GM12878 (cell line): ENCODE measurements around the gene MBOAT2. TPM values are rescaled to one million over a fixed set of nuclear protein-coding genes. Genes with fewer than 3 reads are reported as not detected.

Experiments used
- ATAC-seq: fragments of 200-7000 bp; cut with Tn5 transposase; 3 replicates; pipeline ENCODE4 v1.9.1; 2020; ENCODE audit warnings: mild to moderate bottlenecking, moderate library complexity
- BruUV-seq: library from RNA; stranded (reverse); fragments of 400-500 nt; replicated peaks from 2 replicates; lab custom pipeline; 2021; lab: Mats Ljungman, UMichigan
- CTCF ChIA-PET: fragments of 300-600 bp; sonication (Branson Sonifier 250); formaldehyde crosslinking; extraction: SDS; loops from one replicate; lab custom pipeline; 2021; ENCODE audit warnings: inconsistent platforms; lab: Yijun Ruan, JAX
- POLR2A ChIA-PET: fragments of 350-600 bp; formaldehyde crosslinking; extraction: SDS; loops from one replicate; lab custom pipeline; 2021; ENCODE audit warnings: inconsistent platforms; lab: Charles Lee
- RAD21 ChIA-PET: fragments of 300-600 bp; sonication (Branson Sonifier 250); formaldehyde crosslinking; loops from one replicate; lab custom pipeline; 2023; ENCODE audit warnings: antibody characterized with exemption; ENCODE audit not compliant: unreplicated experiment; lab: Charles Lee
- SMC1A ChIA-PET: fragments of 300-600 bp; sonication (Branson Sonifier 250); formaldehyde crosslinking; loops from one replicate; lab custom pipeline; 2023; ENCODE audit not compliant: unreplicated experiment, uncharacterized antibody; lab: Charles Lee
- DNase-seq: peaks from one replicate; pipeline ENCODE4 v3.0.0-alpha.2; 2011; ENCODE audit warnings: low read depth, low spot score
- FAIRE-seq: peaks from 3 replicates; lab custom pipeline; 2011; peaks lifted over from hg19 to GRCh38; lab: Jason Lieb, UNC
- H2AFZ ChIP-seq: 2 replicates; pipeline ENCODE4 v1.6.0; 2011; ENCODE audit warnings: low read depth, low read length, control low read depth; ENCODE audit not compliant: control insufficient read depth
- H3K27ac ChIP-seq: 2 replicates; pipeline ENCODE4 v1.5.1; 2011; ENCODE audit warnings: control low read depth; ENCODE audit not compliant: control insufficient read depth, insufficient read depth
- H3K27me3 ChIP-seq, 2 experiments: replicated peaks in 1 of 2; 2 replicates each; pipeline versions ENCODE4 v1.6.0 to v1.6.1; 2011; ENCODE audit warnings: low read length in 1 of 2; ENCODE audit not compliant: control insufficient read depth in 2 of 2, insufficient read depth in 2 of 2
- H3K36me3 ChIP-seq, 2 experiments: 2 replicates each; pipeline ENCODE4 v1.5.1; 2011; ENCODE audit warnings: low read length in 1 of 2; ENCODE audit not compliant: control insufficient read depth in 2 of 2, insufficient read depth in 2 of 2
- H3K4me1 ChIP-seq: 2 replicates; pipeline ENCODE4 v1.6.1; 2011; ENCODE audit warnings: mild to moderate bottlenecking, low read length, moderate library complexity, mixed read lengths; ENCODE audit not compliant: control insufficient read depth, insufficient read depth
- H3K4me2 ChIP-seq: 2 replicates; pipeline ENCODE4 v1.6.0; 2011; ENCODE audit warnings: control low read depth; ENCODE audit not compliant: control insufficient read depth, insufficient read depth
- H3K4me3 ChIP-seq: fragments of 200-600 bp; sonication (generic); 2 replicates; pipeline ENCODE4 v1.5.1; 2016
- H3K79me2 ChIP-seq: 2 replicates; pipeline ENCODE4 v1.6.0; 2011; ENCODE audit warnings: low read length; ENCODE audit not compliant: control insufficient read depth, insufficient read depth
- H3K9ac ChIP-seq: 2 replicates; pipeline ENCODE4 v1.8.0; 2011; ENCODE audit warnings: low read length, control low read depth, mixed read lengths; ENCODE audit not compliant: control insufficient read depth, insufficient read depth
- H3K9me3 ChIP-seq: replicated peaks from 3 replicates; pipeline ENCODE4 v1.5.1; 2011; ENCODE audit warnings: mild to moderate bottlenecking, low read length; ENCODE audit not compliant: control insufficient read depth, insufficient read depth
- H4K20me1 ChIP-seq: 2 replicates; pipeline ENCODE4 v1.6.0; 2011; ENCODE audit not compliant: control insufficient read depth, insufficient read depth
- ATF2 ChIP-seq: IDR thresholded peaks from 2 replicates; pipeline ENCODE4 v1.6.1; 2012; ENCODE audit warnings: low read length, inconsistent platforms
- CEBPZ ChIP-seq: fragments of 150-350 bp; IDR thresholded peaks from 2 replicates; pipeline ENCODE4 v1.6.1; 2016; ENCODE audit warnings: low read depth, low read length
- E4F1 ChIP-seq: fragments of 450-650 bp; IDR thresholded peaks from 2 replicates; pipeline ENCODE4 v1.6.1; 2018; ENCODE audit warnings: borderline replicate concordance, mild to moderate bottlenecking; ENCODE audit not compliant: partially characterized antibody
- FOS ChIP-seq: IDR thresholded peaks from 3 replicates; pipeline ENCODE4 v1.6.1; 2011; ENCODE audit warnings: borderline replicate concordance; ENCODE audit not compliant: insufficient read length; ENCODE audit errors: extremely low read depth
- GABPA ChIP-seq: IDR thresholded peaks from 2 replicates; pipeline ENCODE4 v1.6.1; 2014; ENCODE audit warnings: antibody characterized with exemption, low read depth, mild to moderate bottlenecking, inconsistent platforms
- RAD21 ChIP-seq: IDR thresholded peaks from 2 replicates; pipeline ENCODE4 v1.6.1; 2011; ENCODE audit warnings: mild to moderate bottlenecking, low read depth, low read length, moderate library complexity; ENCODE audit not compliant: insufficient read depth
- RB1 ChIP-seq: fragments of 450-650 bp; formaldehyde crosslinking; IDR thresholded peaks from 2 replicates; pipeline ENCODE4 v1.6.1; 2017; ENCODE audit warnings: mild to moderate bottlenecking, borderline replicate concordance
- RCOR1 ChIP-seq: conservative IDR thresholded peaks from 2 replicates; pipeline ENCODE4 v1.6.1; 2012; ENCODE audit warnings: low read depth, low read length, improper control_type of control experiment
- SKIL ChIP-seq: fragments of 450-650 bp; IDR thresholded peaks from 2 replicates; pipeline ENCODE4 v1.6.1; 2017; ENCODE audit warnings: mild to moderate bottlenecking, low read depth, inconsistent platforms; ENCODE audit not compliant: poor library complexity, severe bottlenecking
- SMARCA5 ChIP-seq: fragments of 450-650 bp; IDR thresholded peaks from 2 replicates; pipeline ENCODE4 v1.6.1; 2017; ENCODE audit warnings: mild to moderate bottlenecking
- SREBF1 ChIP-seq: IDR thresholded peaks from 2 replicates; pipeline ENCODE4 v1.6.1; 2012; ENCODE audit warnings: mild to moderate bottlenecking, low read length
- STAT3 ChIP-seq: IDR thresholded peaks from 2 replicates; pipeline ENCODE4 v1.6.1; 2011; ENCODE audit warnings: low read depth, low read length, improper control_type of control experiment
- TCF12 ChIP-seq: IDR thresholded peaks from 2 replicates; pipeline ENCODE4 v1.6.1; 2011; ENCODE audit warnings: low read depth, mild to moderate bottlenecking, low read length
- YY1 ChIP-seq: IDR thresholded peaks from 2 replicates; pipeline ENCODE4 v1.6.1; 2011; ENCODE audit warnings: low read depth, mild to moderate bottlenecking, low read length
- ZNF622 ChIP-seq: fragments of 450-650 bp; IDR thresholded peaks from 2 replicates; pipeline ENCODE4 v1.6.1; 2017; ENCODE audit warnings: mild to moderate bottlenecking, inconsistent platforms
- ZZZ3 ChIP-seq: IDR thresholded peaks from 2 replicates; pipeline ENCODE4 v1.6.1; 2011; ENCODE audit warnings: low read depth; ENCODE audit not compliant: control insufficient read depth, insufficient read length
- WGBS: methylation state at CpG from one replicate; pipeline ENCODE4 v1.1.6; 2016; ENCODE audit warnings: low lambda C conversion rate; ENCODE audit not compliant: insufficient replicate concordance, insufficient coverage; ENCODE audit errors: missing lambda C conversion rate; 5-methylcytosine and 5-hydroxymethylcytosine counted together
- in situ Hi-C: fragments of 300-500 bp; cut with MboI; formaldehyde crosslinking; loops from 9 replicates; pipeline ENCODE4 v1.14.3; 2018; ENCODE audit warnings: mixed read lengths
- intact Hi-C: fragments of 100-400 bp; cut with micrococcal nuclease; formaldehyde crosslinking; loops from one replicate; pipeline ENCODE4 v1.14.2; 2022; ENCODE audit not compliant: unreplicated experiment
- polyA plus RNA-seq, 11 experiments: library from polyadenylated mRNA; depleted of rRNA in 4 of 11; unstranded in 6 of 11; stranded (reverse) in 5 of 11; fragments of >200 nt; fragmentation: Nextera tagmentation in 4 of 11; fragmentation: Illumina TruSeq in 1 of 11; extraction: Ambion mirVana in 4 of 11; extraction: Trizol in 1 of 11; gene quantifications; 1 replicate in 1 of 11; 2 replicates in 10 of 11; pipeline versions ENCODE4 v1.2.1 to v1.2.3, GENCODE V29; 2011 to 2016; ENCODE audit warnings: inconsistent platforms in 2 of 11, missing spikeins in 2 of 11, low read depth in 1 of 11
- total RNA-seq, 4 experiments: library from RNA; depleted of rRNA in 3 of 4; stranded (reverse); fragments of >200 nt in 3 of 4; fragmentation: Illumina TruSeq in 1 of 4; extraction: Trizol in 1 of 4; gene quantifications; 2 replicates each; pipeline versions ENCODE4 v1.2.1 to v1.2.3, GENCODE V29; 2013 to 2021

MBOAT2 gene
- total and polyA plus RNA-seq, 10 of the 15 experiments (the other 5 are each of a cell fraction or from before 2014, with no cell fraction given): 0.08 to 40.6 (median 1.8) TPM

- no peaks in the 10 kb centered on the region for H3K9me3 ChIP-seq
- H3K27me3 ChIP-seq: no peaks in the 10 kb centered on the region
- no peak overlapping the region for H3K9ac ChIP-seq
- in situ Hi-C loops: loop anchor here (5.0 kb wide), 1 partner anchor 267 kb away; no protein-coding TSS in a partner anchor
- ATAC-seq: no peak
- BruUV-seq: no TSS peak
- no peaks in the 10 kb centered on the region for H3K79me2 ChIP-seq
- FAIRE-seq: no peak
- POLR2A ChIA-PET: no interaction called here
- H3K4me3 ChIP-seq: no peak overlapping the region
- no peak for DNase-seq
- H3K36me3 ChIP-seq: no peaks in the 10 kb centered on the region
- WGBS: 16% methylated on average over 2 of the region's 2 CpGs
- H2AFZ ChIP-seq: no peak overlapping the region
- TF ChIP-seq TCF12 (no peak), FOS (no peak), ATF2 (no peak), SREBF1 (no peak), SMARCA5 (no peak), GABPA (no peak), RAD21 (no peak), ZNF622 (no peak), YY1 (no peak), ZZZ3 (no peak), E4F1 (no peak), RB1 (no peak), STAT3 (no peak), CEBPZ (no peak), SKIL (no peak), RCOR1 (no peak)
- H3K27ac ChIP-seq: no peak overlapping the region
- intact Hi-C loops: loop anchor here (5.0 kb wide), 1 partner anchor 132 kb away; the partner anchor contains the start of gene MBOAT2
- H3K4me2 ChIP-seq: no peak overlapping the region
- no peaks in the 10 kb centered on the region for H4K20me1 ChIP-seq
- RAD21 ChIA-PET: no interaction called here
- peaks cover 10% of the 10 kb centered on the region; the same call in 1 of the 2 replicates for H3K4me1 ChIP-seq
- SMC1A ChIA-PET: interaction anchor here (1.7 kb wide), 1 partner anchor 230 kb away, joined by 4 read pairs; no protein-coding TSS in a partner anchor
- CTCF ChIA-PET: interaction anchor here (0.7 to 5.4 kb wide), 2 partner anchors 129 to 270 kb away, joined by 3 to 98 read pairs; no protein-coding TSS in a partner anchor
Measured at GRCh38 chr2:8870441-8870840, 133.0 kb downstream of the MBOAT2 start.
